K562 (cell line): ENCODE data around the gene ACHE. TPM values are rescaled to one million over a fixed set of nuclear protein-coding genes. Genes with fewer than 3 reads are reported as not detected.

Experiments
- ASH1L ChIP-seq: fragments of 450-650 bp; IDR thresholded peaks from 2 replicates; pipeline ENCODE4 v1.6.1; 2018; ENCODE audit warnings: borderline replicate concordance, mild to moderate bottlenecking, low read depth; ENCODE audit not compliant: partially characterized antibody
- CBFA2T2 ChIP-seq: fragments of 450-650 bp; conservative IDR thresholded peaks from 2 replicates; pipeline ENCODE4 v1.6.1; 2017; ENCODE audit warnings: mild to moderate bottlenecking
- CHCHD3 ChIP-seq: fragments of 250-450 bp; sonication (Bioruptor Pico); IDR thresholded peaks from 2 replicates; pipeline ENCODE4 v2.1.2; 2022; ENCODE audit warnings: mild to moderate bottlenecking
- CUX1 ChIP-seq: fragments of 200-800 bp; sonication (Bioruptor generic); IDR thresholded peaks from 2 replicates; pipeline ENCODE4 v1.6.1; 2016; ENCODE audit warnings: missing genetic modification characterization, missing compliant biosample characterization
- EGR1 ChIP-seq: fragments of 450-650 bp; conservative IDR thresholded peaks from 2 replicates; pipeline ENCODE4 v1.6.1; 2017; ENCODE audit warnings: mild to moderate bottlenecking
- EWSR1 ChIP-seq: fragments of 450-650 bp; IDR thresholded peaks from 2 replicates; pipeline ENCODE4 v1.6.1; 2018; ENCODE audit warnings: borderline replicate concordance, mild to moderate bottlenecking, low read depth, moderate library complexity; ENCODE audit not compliant: partially characterized antibody
- FOXJ3 ChIP-seq: sonication (generic); formaldehyde crosslinking; IDR thresholded peaks from 2 replicates; pipeline ENCODE4 v1.4.0; 2020; ENCODE audit warnings: mild to moderate bottlenecking, missing genetic modification reagents
- FOXK1 ChIP-seq: sonication (generic); formaldehyde crosslinking; IDR thresholded peaks from 2 replicates; pipeline ENCODE4 v1.8.0; 2022; ENCODE audit warnings: missing genetic modification reagents, mild to moderate bottlenecking, borderline replicate concordance
- GTF2F1 ChIP-seq: IDR thresholded peaks from 2 replicates; pipeline ENCODE4 v1.6.1; 2011; ENCODE audit warnings: low read depth, low read length, improper control_type of control experiment
- IFI16 ChIP-seq: fragments of 250-450 bp; sonication (Bioruptor Pico); IDR thresholded peaks from 2 replicates; pipeline ENCODE4 v2.1.2; 2022; ENCODE audit warnings: mild to moderate bottlenecking, inconsistent platforms
- MBD2 ChIP-seq: sonication (generic); IDR thresholded peaks from 2 replicates; pipeline ENCODE4 v1.6.1; 2016; ENCODE audit warnings: low read depth, borderline replicate concordance
- MTA3 ChIP-seq: fragments of 450-650 bp; formaldehyde crosslinking; IDR thresholded peaks from 2 replicates; pipeline ENCODE4 v1.6.1; 2017; ENCODE audit warnings: mild to moderate bottlenecking, borderline replicate concordance
- MXD1 ChIP-seq: fragments of 250-450 bp; sonication (Bioruptor Pico); IDR thresholded peaks from 2 replicates; pipeline ENCODE4 v1.8.0; 2021; ENCODE audit warnings: borderline replicate concordance, mild to moderate bottlenecking, moderate library complexity; ENCODE audit not compliant: poor library complexity, severe bottlenecking
- NCOA2 ChIP-seq, 2 experiments: fragments of 450-650 bp; IDR thresholded peaks; 2 replicates each; pipeline ENCODE4 v1.6.1; 2018; ENCODE audit warnings: mild to moderate bottlenecking in 2 of 2, moderate library complexity in 1 of 2; ENCODE audit not compliant: partially characterized antibody in 2 of 2
- NELFE ChIP-seq: IDR thresholded peaks from 2 replicates; pipeline ENCODE4 v1.6.1; 2011; ENCODE audit warnings: mild to moderate bottlenecking; ENCODE audit not compliant: insufficient read depth, insufficient read length
- OTX1 ChIP-seq: fragments of 450-650 bp; formaldehyde crosslinking; IDR thresholded peaks from 2 replicates; pipeline ENCODE4 v1.4.0; 2022; ENCODE audit warnings: mild to moderate bottlenecking
- PHTF2 ChIP-seq: fragments of 250-450 bp; sonication (Bioruptor Pico); IDR thresholded peaks from 2 replicates; pipeline ENCODE4 v1.5.0; 2021; ENCODE audit warnings: mild to moderate bottlenecking
- RBM15 ChIP-seq: fragments of 200-400 bp; formaldehyde crosslinking; IDR thresholded peaks from 2 replicates; pipeline ENCODE4 v1.6.1; 2018; ENCODE audit warnings: mild to moderate bottlenecking, low read length, moderate library complexity; ENCODE audit not compliant: insufficient read depth
- SAFB ChIP-seq: fragments of 200-400 bp; formaldehyde crosslinking; IDR thresholded peaks from 2 replicates; pipeline ENCODE4 v1.6.1; 2017; ENCODE audit warnings: low read depth, low read length, borderline replicate concordance
- SNRNP70 ChIP-seq: fragments of 200-400 bp; formaldehyde crosslinking; optimal IDR thresholded peaks from 2 replicates; pipeline ENCODE3; 2017; ENCODE audit warnings: low read depth, low read length
- SUPT5H ChIP-seq: fragments of 450-650 bp; IDR thresholded peaks from 2 replicates; pipeline ENCODE4 v1.6.1; 2016
- TAF9B ChIP-seq: fragments of 450-650 bp; IDR thresholded peaks from 2 replicates; pipeline ENCODE4 v1.6.1; 2018; ENCODE audit warnings: mild to moderate bottlenecking; ENCODE audit not compliant: partially characterized antibody
- TEAD2 ChIP-seq: fragments of 450-650 bp; IDR thresholded peaks from 2 replicates; pipeline ENCODE4 v1.6.1; 2016; ENCODE audit warnings: missing genetic modification characterization, control low read depth, missing compliant biosample characterization
- ZKSCAN8 ChIP-seq: fragments of 200-800 bp; sonication (Bioruptor generic); IDR thresholded peaks from 2 replicates; pipeline ENCODE4 v1.6.1; 2016; ENCODE audit warnings: missing genetic modification characterization, missing compliant biosample characterization
- ZNF764 ChIP-seq: fragments of 250-450 bp; sonication (Bioruptor Pico); IDR thresholded peaks from 2 replicates; pipeline ENCODE4 v1.4.0; 2020; ENCODE audit warnings: low read depth, mild to moderate bottlenecking, moderate library complexity
- polyA plus RNA-seq, 8 experiments: library from polyadenylated mRNA; depleted of rRNA in 4 of 8; stranded (reverse) in 5 of 8; unstranded in 3 of 8; fragments of >200 nt; fragmentation: Nextera tagmentation in 2 of 8; fragmentation: Illumina TruSeq in 1 of 8; extraction: Ambion mirVana in 2 of 8; extraction: Trizol in 1 of 8; gene quantifications; 2 replicates each; pipeline versions ENCODE4 v1.2.1 to v1.2.3, GENCODE V29; 2011 to 2014; ENCODE audit warnings: inconsistent platforms in 1 of 8, missing spikeins in 1 of 8
- total RNA-seq, 7 experiments: library from RNA; depleted of rRNA in 6 of 7; stranded (reverse); fragments of >200 nt in 6 of 7; fragmentation: Illumina TruSeq in 2 of 7; extraction: Trizol in 2 of 7; gene quantifications; 2 replicates each; pipeline versions ENCODE4 v1.2.1 to v1.2.3, GENCODE V29; 2011 to 2021; ENCODE audit warnings: low replicate concordance in 1 of 7

ACHE gene
- total and polyA plus RNA-seq, 9 of the 15 experiments (the other 6 are each of a cell fraction or from before 2014, with no cell fraction given): 0.04 to 8.8 (median 1.9) TPM

DNA sequence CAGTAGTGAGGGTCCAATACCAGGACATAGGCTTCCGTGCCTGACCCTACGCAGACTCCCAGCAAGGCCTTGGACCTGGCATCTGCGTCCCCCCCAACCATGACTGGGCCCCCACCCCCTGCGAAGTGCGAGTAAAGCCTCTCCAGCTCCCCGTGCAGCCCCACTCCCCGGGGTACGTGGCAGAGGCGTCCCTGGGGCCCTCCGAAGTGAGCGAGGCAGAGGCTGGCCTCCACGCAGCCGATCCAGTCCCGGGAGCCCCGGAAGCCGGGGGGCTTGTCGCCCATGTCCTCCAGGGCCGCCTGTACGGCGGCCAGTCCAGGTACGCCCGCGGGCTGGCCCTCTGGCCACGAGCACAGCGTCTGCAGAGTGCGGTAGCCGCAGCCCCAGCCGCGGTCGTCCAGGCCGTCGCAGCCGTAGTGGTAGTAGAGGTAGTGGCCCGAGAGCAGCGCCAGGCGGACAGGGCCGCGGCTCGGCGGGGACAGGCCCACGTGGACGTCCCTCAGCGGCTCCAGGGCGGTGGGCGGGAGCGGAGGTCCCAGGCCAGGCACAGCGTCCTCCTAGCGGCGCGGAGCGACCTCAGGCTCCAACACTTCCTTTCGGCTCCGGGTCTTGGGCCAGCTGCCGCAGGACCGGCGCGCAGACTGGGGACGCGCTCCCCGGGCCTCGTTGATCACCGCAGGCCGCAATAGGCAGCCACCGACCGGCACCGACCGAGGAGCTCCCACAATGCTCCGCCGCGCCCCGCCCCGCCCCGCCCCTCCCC lies 6.5 kb downstream of the ACHE start, which contains the start of gene UFSP1 (continued):
- no peak for TF ChIP-seq SNRNP70
- peak; percentile 54; the same call in 1 of the 2 replicates for TF ChIP-seq OTX1 (CRISPR knock-in tag)
- no peak for TF ChIP-seq RBM15
- peak; percentile 87; the same call in 1 of the 2 replicates for TF ChIP-seq MTA3
- no peak for TF ChIP-seq ASH1L
- no peak for TF ChIP-seq GTF2F1
- no peak for TF ChIP-seq NCOA2 (IDR thresholded peaks at IDR 0.05; ENCODE audit: partially characterized antibody in 2 of 2)
- TF ChIP-seq ZNF764 (CRISPR knock-in tag): no peak; the same call in 1 of the 2 replicates
- no peak for TF ChIP-seq FOXJ3 (CRISPR knock-in tag)
- TF ChIP-seq CUX1 (CRISPR knock-in tag): no peak
- TF ChIP-seq SUPT5H: peak; percentile 79
- no peak for TF ChIP-seq TAF9B
- no peak for TF ChIP-seq NELFE
- no peak for TF ChIP-seq IFI16 (CRISPR knock-in tag)
- TF ChIP-seq MXD1 (CRISPR knock-in tag): peak; percentile 86
- no peak for TF ChIP-seq CBFA2T2
- TF ChIP-seq TEAD2 (tag): no peak
- no peak for TF ChIP-seq SAFB
- no peak for TF ChIP-seq FOXK1 (CRISPR knock-in tag)
- TF ChIP-seq CHCHD3 (CRISPR knock-in tag): no peak
- no peak; the same call in 1 of the 2 replicates for TF ChIP-seq ZKSCAN8 (CRISPR knock-in tag)
- peak; percentile 25 for TF ChIP-seq EGR1
- no peak for TF ChIP-seq PHTF2 (CRISPR knock-in tag)
- TF ChIP-seq MBD2: no peak; the same call in 1 of the 2 replicates
- TF ChIP-seq EWSR1: no peak
